HEK293 (cell line): Measurements from ENCODE around the gene C2orf72.

Source experiments
- CTCF ChIA-PET: fragments of 350-600 bp; formaldehyde crosslinking; extraction: SDS; loops from one replicate; lab custom pipeline; 2021; ENCODE audit warnings: antibody characterized with exemption; lab: Yijun Ruan, JAX
- POLR2A ChIA-PET: fragments of 300-600 bp; formaldehyde crosslinking; extraction: SDS; loops from one replicate; lab custom pipeline; 2020; ENCODE audit warnings: antibody characterized with exemption, inconsistent platforms; lab: Yijun Ruan, JAX
- H3K27ac ChIP-seq: fragments of 200-500 bp; sonication (Bioruptor generic); 2 replicates; pipeline ENCODE4 v1.5.1; 2014; ENCODE audit warnings: low read depth, low read length, control low read depth, inconsistent platforms; ENCODE audit errors: extremely low read depth
- H3K36me3 ChIP-seq, 2 experiments: fragments of 200-500 bp in 1 of 2; sonication (Bioruptor generic) in 1 of 2; 1 replicate in 1 of 2; 2 replicates in 1 of 2; pipeline ENCODE4 v1.5.1; 2014 to 2017; ENCODE audit warnings: inconsistent platforms in 2 of 2, low read length in 2 of 2; ENCODE audit not compliant: control insufficient read depth in 2 of 2, insufficient read depth in 1 of 2
- H3K4me1 ChIP-seq: fragments of 200-500 bp; sonication (Bioruptor generic); 2 replicates; pipeline ENCODE4 v1.5.1; 2014; ENCODE audit warnings: mild to moderate bottlenecking, low read length, inconsistent platforms; ENCODE audit not compliant: control insufficient read depth, insufficient read depth
- H3K4me3 ChIP-seq: 2 replicates; pipeline ENCODE4 v1.5.1; 2011; ENCODE audit warnings: low read depth, mild to moderate bottlenecking, control low read depth, low read length, moderate library complexity
- H3K9me3 ChIP-seq: fragments of 200-500 bp; sonication (Bioruptor generic); 2 replicates; pipeline ENCODE4 v1.5.1; 2014; ENCODE audit warnings: low read depth, low read length, inconsistent platforms; ENCODE audit not compliant: control insufficient read depth, insufficient read depth
- ATF2 ChIP-seq: fragments of 450-650 bp; formaldehyde crosslinking; IDR thresholded peaks from 2 replicates; pipeline ENCODE4 v1.5.1; 2016; ENCODE audit warnings: missing biosample characterization, missing genetic modification characterization, low read depth
- OSR2 ChIP-seq: fragments of 450-650 bp; formaldehyde crosslinking; IDR thresholded peaks from 2 replicates; pipeline ENCODE4 v1.5.1; 2016; ENCODE audit warnings: missing biosample characterization, missing genetic modification characterization
- ZBTB6 ChIP-seq: fragments of 450-650 bp; formaldehyde crosslinking; IDR thresholded peaks from 2 replicates; pipeline ENCODE4 v1.5.1; 2017; ENCODE audit warnings: missing biosample characterization, missing genetic modification characterization
- ZBTB7A ChIP-seq: fragments of 450-650 bp; formaldehyde crosslinking; IDR thresholded peaks from 2 replicates; pipeline ENCODE4 v1.5.1; 2016; ENCODE audit warnings: low read depth, missing biosample characterization, missing genetic modification characterization
- ZFP41 ChIP-seq: fragments of 450-650 bp; formaldehyde crosslinking; IDR thresholded peaks from 2 replicates; pipeline ENCODE4 v1.5.1; 2016; ENCODE audit warnings: missing biosample characterization, missing genetic modification characterization, borderline replicate concordance
- ZNF114 ChIP-seq: fragments of 450-650 bp; formaldehyde crosslinking; IDR thresholded peaks from 2 replicates; pipeline ENCODE4 v1.5.0; 2017; ENCODE audit warnings: missing biosample characterization, missing genetic modification characterization
- ZNF133 ChIP-seq: fragments of 450-650 bp; formaldehyde crosslinking; IDR thresholded peaks from 2 replicates; pipeline ENCODE4 v1.5.1; 2016; ENCODE audit warnings: missing biosample characterization, missing genetic modification characterization
- ZNF157 ChIP-seq: fragments of 450-650 bp; formaldehyde crosslinking; IDR thresholded peaks from 2 replicates; pipeline ENCODE4 v1.5.1; 2016; ENCODE audit warnings: missing biosample characterization, missing genetic modification characterization
- ZNF184 ChIP-seq: fragments of 450-650 bp; IDR thresholded peaks from 2 replicates; pipeline ENCODE4 v1.5.1; 2018; ENCODE audit warnings: missing biosample characterization, mild to moderate bottlenecking, missing genetic modification characterization
- ZNF19 ChIP-seq: fragments of 450-650 bp; formaldehyde crosslinking; IDR thresholded peaks from 2 replicates; pipeline ENCODE4; 2016; ENCODE audit warnings: missing biosample characterization, missing genetic modification characterization, low read depth
- ZNF433 ChIP-seq: fragments of 450-650 bp; formaldehyde crosslinking; IDR thresholded peaks from 2 replicates; pipeline ENCODE4 v1.5.1; 2016; ENCODE audit warnings: missing biosample characterization, missing genetic modification characterization, low read depth
- ZNF48 ChIP-seq: fragments of 450-650 bp; formaldehyde crosslinking; IDR thresholded peaks from 2 replicates; pipeline ENCODE4 v1.5.1; 2016; ENCODE audit warnings: missing biosample characterization, missing genetic modification characterization
- ZNF518A ChIP-seq: fragments of 450-650 bp; formaldehyde crosslinking; conservative IDR thresholded peaks from 2 replicates; pipeline ENCODE4 v1.5.1; 2016; ENCODE audit warnings: low read depth, missing biosample characterization, missing genetic modification characterization
- ZNF544 ChIP-seq: fragments of 450-650 bp; formaldehyde crosslinking; IDR thresholded peaks from 2 replicates; pipeline ENCODE4 v1.5.0; 2017; ENCODE audit warnings: missing biosample characterization, missing genetic modification characterization
- ZNF623 ChIP-seq: fragments of 450-650 bp; formaldehyde crosslinking; IDR thresholded peaks from 2 replicates; pipeline ENCODE4 v1.5.1; 2016; ENCODE audit warnings: missing biosample characterization, missing genetic modification characterization
- ZNF624 ChIP-seq: fragments of 450-650 bp; formaldehyde crosslinking; IDR thresholded peaks from 2 replicates; pipeline ENCODE4 v1.5.1; 2017; ENCODE audit warnings: missing biosample characterization, missing genetic modification characterization
- ZNF692 ChIP-seq: fragments of 450-650 bp; formaldehyde crosslinking; IDR thresholded peaks from 2 replicates; pipeline ENCODE4 v1.5.1; 2016; ENCODE audit warnings: missing biosample characterization, missing genetic modification characterization
- ZNF701 ChIP-seq: fragments of 450-650 bp; formaldehyde crosslinking; IDR thresholded peaks from 2 replicates; pipeline ENCODE4 v1.5.1; 2016; ENCODE audit warnings: missing biosample characterization, missing genetic modification characterization
- ZNF76 ChIP-seq: fragments of 450-650 bp; formaldehyde crosslinking; IDR thresholded peaks from 2 replicates; pipeline ENCODE4; 2016; ENCODE audit warnings: low read depth, missing biosample characterization, missing genetic modification characterization, borderline replicate concordance

C2orf72 gene

GRCh38 chr2:231015478-231015877 is 21.8 kb upstream of the C2orf72 start:
- no peak for TF ChIP-seq ZNF48 (tag by site-specific recombination)
- no peak for TF ChIP-seq ZBTB6 (tag by site-specific recombination)
- TF ChIP-seq ZNF19 (tag by site-specific recombination), result no peak
- no peak for TF ChIP-seq ZNF157 (tag by site-specific recombination)
- no peak for TF ChIP-seq ZNF518A
- no peak for TF ChIP-seq ZNF76 (tag by site-specific recombination)
- no peak for TF ChIP-seq ZNF623 (tag by site-specific recombination)
- TF ChIP-seq ZNF692 (tag by site-specific recombination), result no peak
- no peak for TF ChIP-seq OSR2 (tag by site-specific recombination)
- TF ChIP-seq ZFP41, result no peak
- TF ChIP-seq ZNF184 (tag by site-specific recombination), result no peak
- no peak for TF ChIP-seq ZNF701
- TF ChIP-seq ZNF114 (tag by site-specific recombination), result no peak
- TF ChIP-seq ZNF133 (tag by site-specific recombination), result no peak
- no peak for TF ChIP-seq ZNF433 (tag by site-specific recombination)
- no peak for TF ChIP-seq ZBTB7A
- no peak for TF ChIP-seq ZNF624 (tag by site-specific recombination)
- TF ChIP-seq ZNF544 (tag by site-specific recombination), result no peak
- TF ChIP-seq ATF2 (tag by site-specific recombination), result no peak
- no peak overlapping the region for H3K27ac ChIP-seq
- no peaks in the 10 kb centered on the region; the same call in 1 of the 2 replicates for H3K4me1 ChIP-seq
- ChIA-PET POLR2A (no interaction called here), CTCF (interaction anchor here (0.6 to 1.7 kb wide), 2 partner anchors 37 to 178 kb away, joined by 3 to 4 read pairs; no protein-coding TSS in a partner anchor)
- no peak overlapping the region for H3K4me3 ChIP-seq
- H3K36me3 ChIP-seq, result no peaks in the 10 kb centered on the region
- H3K9me3 ChIP-seq, result no peaks in the 10 kb centered on the region
